WI38 (cell line): Measurements from ENCODE around the gene SIAH2.

ENCODE experiments used
- H3K4me3 ChIP-seq: 2 replicates; pipeline ENCODE4 v1.5.1; 2011; ENCODE audit warnings: low read depth, mild to moderate bottlenecking, control low read depth, low read length
- CTCF ChIP-seq: IDR thresholded peaks from 2 replicates; pipeline ENCODE4 v1.5.1; 2012; ENCODE audit warnings: low read depth, mild to moderate bottlenecking, control low read depth, low read length

Gene SIAH2

GRCh38 chr3:150691414-150692040 lies 71.4 kb downstream of the SIAH2 start:
- no peak for TF ChIP-seq CTCF
- H3K4me3 ChIP-seq, result no peak overlapping the region
